ENCODE data around the gene MZF1. TPM values are rescaled to one million over a fixed set of nuclear protein-coding genes. Genes with fewer than 3 reads are reported as not detected.
"Not testable (repeated sequence)": the region's sequence is repeated elsewhere in the genome, so short reads cannot be mapped to it uniquely, and the experiment has no call there.

The MZF1 gene
- total and polyA plus RNA-seq, 11 donors = 6.2 to 12.5 (median 9.1) TPM

DNA sequence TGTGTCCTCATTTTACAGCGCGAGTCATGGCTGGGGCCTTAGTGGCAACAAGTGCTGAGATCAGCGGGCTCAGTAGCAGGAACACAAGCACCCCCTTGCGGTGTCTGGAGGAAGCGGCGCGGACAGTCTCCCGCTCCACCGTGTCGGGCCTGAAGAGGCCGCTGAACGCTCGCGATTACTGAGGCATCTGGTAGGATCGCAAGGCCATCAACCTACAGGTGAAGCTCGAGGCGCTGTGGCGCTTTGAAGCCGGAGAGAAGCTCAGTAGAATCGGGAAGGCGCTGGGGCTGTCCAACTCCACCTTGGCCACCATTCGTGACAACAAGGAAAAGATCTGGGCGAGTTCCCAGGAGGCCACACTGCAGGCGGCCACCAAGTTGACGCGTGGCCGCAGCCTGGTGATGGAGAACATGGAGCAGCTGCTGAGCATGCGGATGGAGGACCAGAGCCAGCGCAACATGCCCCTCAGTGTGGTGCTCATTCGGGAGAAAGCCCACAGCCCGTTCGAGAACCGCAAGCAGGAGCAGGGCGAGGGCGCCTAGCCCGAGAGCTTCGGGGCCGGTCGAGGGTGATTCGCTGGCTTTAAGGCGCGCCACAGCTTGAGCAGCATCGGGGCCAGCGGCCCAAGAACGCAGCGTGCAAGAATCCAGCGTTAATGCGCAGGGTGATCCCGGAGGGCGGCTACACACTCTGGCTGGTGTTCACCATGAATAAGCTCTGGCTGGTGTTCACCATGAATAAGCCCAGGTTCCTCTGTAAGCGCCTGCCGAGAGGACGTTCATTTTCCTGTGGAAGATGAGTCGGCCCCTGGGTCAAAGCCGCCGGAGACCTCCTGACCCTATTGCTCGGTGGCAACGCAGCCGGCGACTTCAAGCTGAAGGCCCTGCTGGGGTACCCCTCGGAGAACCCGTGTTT, 8.3 kb upstream of the MZF1 start:
- intact Hi-C loops (cut with DNase I) = no loop called here
- H3K27ac ChIP-seq = peak overlapping the region in 9 of 12 donors; percentile 15 to 75 (median 52)
- ATAC-seq = peak; percentile 84 to 96 (median 93)

DNA sequence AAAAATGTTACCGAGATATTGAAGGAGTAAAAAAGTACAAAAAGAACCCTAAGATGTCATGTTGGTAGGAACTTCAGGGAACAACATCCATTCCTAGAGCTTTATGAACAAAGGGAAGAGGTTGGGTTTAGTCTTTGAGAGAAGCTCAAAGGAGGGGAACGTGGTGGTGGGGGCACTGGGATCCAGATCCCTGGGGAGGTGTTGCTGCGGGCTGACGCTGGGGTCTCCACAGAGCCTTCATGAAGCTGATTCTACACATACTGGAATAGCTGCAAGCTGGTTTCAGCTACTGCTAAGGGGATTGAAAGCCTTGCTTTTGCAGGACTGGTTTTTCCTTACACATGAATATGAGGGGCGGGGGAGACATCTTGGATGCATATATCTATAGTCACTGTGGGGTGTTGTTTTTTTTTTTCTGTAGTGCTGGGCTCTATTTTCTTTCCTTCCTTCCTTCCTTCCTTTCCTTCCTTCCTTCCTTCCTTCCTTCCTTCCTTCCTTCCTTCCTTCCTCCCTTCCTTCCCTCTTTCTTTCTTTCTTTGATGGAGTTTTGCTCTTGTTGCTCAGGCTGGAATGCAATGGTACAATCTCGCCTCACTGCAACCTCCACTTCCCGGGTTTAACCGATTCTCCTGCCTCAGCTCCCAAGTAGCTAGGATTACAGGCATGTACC, 6.5 kb upstream of the MZF1 start:
- WGBS, 4 donors = 87 to 91% (median 89%) methylated on average over 8 of the region's 8 CpGs
- Histone ChIP-seq H3K27ac (no peak overlapping the region), H3K36me3 (peaks cover 0 to 31% (median 22%) of the 10 kb centered on the region in 9 donors), H3K4me3 (no peak overlapping the region), H3K4me1 (peaks cover 0 to 23% (median 5%) of the 10 kb centered on the region in 12 donors), H3K27me3 (no peaks in the 10 kb centered on the region), H3K9me3 (no peaks in the 10 kb centered on the region)
- intact Hi-C loops (cut with DNase I) = no loop called here
- DNase-seq = no peak
- no peak for TF ChIP-seq POLR2A (IDR thresholded peaks at IDR 0.05)
- TF ChIP-seq, protein P1, sequence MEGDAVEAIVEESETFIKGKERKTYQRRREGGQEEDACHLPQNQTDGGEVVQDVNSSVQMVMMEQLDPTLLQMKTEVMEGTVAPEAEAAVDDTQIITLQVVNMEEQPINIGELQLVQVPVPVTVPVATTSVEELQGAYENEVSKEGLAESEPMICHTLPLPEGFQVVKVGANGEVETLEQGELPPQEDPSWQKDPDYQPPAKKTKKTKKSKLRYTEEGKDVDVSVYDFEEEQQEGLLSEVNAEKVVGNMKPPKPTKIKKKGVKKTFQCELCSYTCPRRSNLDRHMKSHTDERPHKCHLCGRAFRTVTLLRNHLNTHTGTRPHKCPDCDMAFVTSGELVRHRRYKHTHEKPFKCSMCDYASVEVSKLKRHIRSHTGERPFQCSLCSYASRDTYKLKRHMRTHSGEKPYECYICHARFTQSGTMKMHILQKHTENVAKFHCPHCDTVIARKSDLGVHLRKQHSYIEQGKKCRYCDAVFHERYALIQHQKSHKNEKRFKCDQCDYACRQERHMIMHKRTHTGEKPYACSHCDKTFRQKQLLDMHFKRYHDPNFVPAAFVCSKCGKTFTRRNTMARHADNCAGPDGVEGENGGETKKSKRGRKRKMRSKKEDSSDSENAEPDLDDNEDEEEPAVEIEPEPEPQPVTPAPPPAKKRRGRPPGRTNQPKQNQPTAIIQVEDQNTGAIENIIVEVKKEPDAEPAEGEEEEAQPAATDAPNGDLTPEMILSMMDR (IDR thresholded peaks at IDR 0.05) = no peak
- ATAC-seq = no peak

More for the DNA sequence above, 8.3 kb upstream of the MZF1 start:
- Histone ChIP-seq H3K27me3 (no peaks in the 10 kb centered on the region), H3K36me3 (peaks cover 0 to 31% (median 22%) of the 10 kb centered on the region in 9 donors), H3K4me1 (peaks cover 0 to 16% (median 4%) of the 10 kb centered on the region in 12 donors), H3K9me3 (no peaks in the 10 kb centered on the region), H3K4me3 (no peak overlapping the region)
- TF ChIP-seq POLR2A (IDR thresholded peaks at IDR 0.05) = no peak
- TF ChIP-seq, protein P1 (IDR thresholded peaks at IDR 0.05) = peak; percentile 86 to 98 (median 95)
- peak; percentile 84 to 91 (median 88) for DNase-seq
- 67 to 83% (median 67%) methylated on average over 48 to 62 of the region's 62 CpGs for WGBS, 4 donors

DNA sequence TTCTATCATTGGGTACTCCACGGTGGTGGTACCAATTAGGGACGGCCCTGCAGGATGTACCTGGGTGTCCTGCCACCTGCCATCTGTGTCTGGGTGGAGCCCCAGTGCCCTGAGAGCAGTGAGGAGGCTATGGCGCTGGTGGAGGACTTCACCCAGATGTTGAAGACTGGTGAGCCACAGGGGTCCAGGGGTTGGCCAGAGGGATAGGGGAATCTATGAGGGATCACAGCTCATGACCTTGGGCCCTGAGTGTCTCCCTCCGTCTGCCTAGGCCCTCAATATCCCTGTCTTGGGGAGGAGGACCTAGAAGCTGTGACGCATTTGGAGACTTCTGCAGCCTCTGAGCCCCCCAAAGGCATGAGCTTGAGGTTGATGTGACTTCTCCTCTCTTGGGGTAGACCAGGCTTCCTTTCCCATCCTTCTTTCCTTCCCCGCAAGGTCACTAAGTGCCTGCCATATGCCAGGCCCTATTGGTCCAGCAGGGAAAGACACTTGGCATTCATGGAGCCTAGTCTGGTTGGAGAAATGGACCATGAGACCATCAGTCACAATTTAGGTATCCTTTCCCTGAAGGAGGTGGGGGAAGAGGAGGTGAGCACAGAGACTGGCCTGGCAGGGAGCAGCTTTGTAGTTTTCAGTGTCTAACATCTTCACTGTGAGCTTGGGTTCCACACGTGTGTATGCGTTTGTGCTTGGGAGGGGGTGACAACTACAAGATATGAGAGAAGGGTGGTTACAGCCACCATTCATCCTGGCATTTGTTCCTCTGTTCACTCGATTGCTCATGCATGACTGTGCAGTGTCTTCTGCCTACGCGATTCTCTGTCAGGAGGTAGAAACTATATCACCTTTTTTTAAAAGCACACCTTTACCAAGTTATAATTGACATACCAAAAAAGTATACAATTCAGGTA, 5.1 kb upstream of the MZF1 start:
- H3K27ac ChIP-seq = no peak overlapping the region
- no peak overlapping the region for H3K4me3 ChIP-seq
- intact Hi-C loops (cut with DNase I) = no loop called here
- H3K9me3 ChIP-seq = no peaks in the 10 kb centered on the region
- ATAC-seq (no peak), DNase-seq (peak in 1 of 5 donors; percentile 14)
- 90 to 95% (median 91%) methylated on average over 11 of the region's 11 CpGs for WGBS, 4 donors
- H3K36me3 ChIP-seq = peaks cover 0 to 20% (median 18%) of the 10 kb centered on the region in 9 donors
- H3K4me1 ChIP-seq = peaks cover 3 to 33% (median 11%) of the 10 kb centered on the region in 12 donors
- no peak for TF ChIP-seq POLR2A (IDR thresholded peaks at IDR 0.05)
- TF ChIP-seq, protein P1 (IDR thresholded peaks at IDR 0.05) = no peak
- no peaks in the 10 kb centered on the region for H3K27me3 ChIP-seq

DNA sequence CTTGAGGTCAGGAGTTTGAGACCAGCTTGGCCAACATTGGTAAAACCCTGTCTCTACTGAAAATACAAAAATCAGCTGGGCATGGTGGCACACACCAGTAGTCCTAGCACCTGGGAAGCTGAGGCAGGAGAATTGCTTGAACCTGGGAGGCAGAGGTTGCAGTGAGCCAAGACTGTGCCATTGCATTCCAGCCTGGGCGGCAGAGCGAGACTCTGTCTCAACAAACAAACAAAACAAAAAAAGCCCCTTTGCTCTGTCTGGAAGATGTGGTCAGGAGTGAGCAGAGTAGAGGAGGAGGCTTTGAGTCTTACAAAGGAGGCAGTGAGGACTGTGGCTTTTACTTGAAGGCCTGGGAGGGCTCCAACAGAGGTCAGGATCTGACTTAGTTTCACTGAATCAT, 4.4 kb upstream of the MZF1 start:
- H3K9me3 ChIP-seq; intact Hi-C loops (cut with DNase I); H3K4me3 ChIP-seq; DNase-seq; H3K27ac ChIP-seq; ATAC-seq; H3K27me3 ChIP-seq: not testable (repeated sequence)
- peaks cover 3 to 33% (median 11%) of the 10 kb centered on the region in 12 donors for H3K4me1 ChIP-seq
- WGBS, 4 donors = 97 to 100% (median 99%) methylated on average over 2 of the region's 2 CpGs
- peaks cover 0 to 13% (median 11%) of the 10 kb centered on the region in 9 donors for H3K36me3 ChIP-seq
